ENCODE data around the gene RNF222. TPM values are rescaled to one million over a fixed set of nuclear protein-coding genes. Genes with fewer than 3 reads are reported as not detected.

Gene RNF222
- total and polyA plus RNA-seq, 2 experiments from 2014 or later: 0.07 TPM; not detected in 1

GRCh38 chr17:8383143-8383822, 14.3 kb downstream of the RNF222 start, which contains the start of gene RPL26:
RPL26 (minus strand) TSS chr17:8383193; CDS start chr17:8382310, 883 bp downstream.
- DNase-seq (ENCODE audit: low spot score): peak; percentile 100
- no peaks in the 10 kb centered on the region for H3K27me3 ChIP-seq (ENCODE audit: insufficient read depth)
- H3K9me2 ChIP-seq (ENCODE audit: insufficient read depth): no peaks in the 10 kb centered on the region
- no peak for TF ChIP-seq NANOG (IDR thresholded peaks at IDR 0.05; ENCODE audit: borderline replicate concordance)
- TF ChIP-seq REST (IDR thresholded peaks at IDR 0.05; ENCODE audit: unreplicated experiment): no peak
- TF ChIP-seq JUNB (IDR thresholded peaks at IDR 0.05; ENCODE audit: unreplicated experiment): no peak
- TF ChIP-seq CREB1 (CRISPR knock-in tag; IDR thresholded peaks at IDR 0.05; ENCODE audit: low read depth): peak; percentile 22; the same call in 1 of the 2 replicates
- TF ChIP-seq CTCF (conservative IDR thresholded peaks at IDR 0.05; ENCODE audit: low read depth in 2 of 2): peak; percentile 78 to 88
- TF ChIP-seq ETS1 (IDR thresholded peaks at IDR 0.05): peak; percentile 93
- no peak for TF ChIP-seq ZNF331 (CRISPR knock-in tag; IDR thresholded peaks at IDR 0.05; ENCODE audit: low read depth)
- TF ChIP-seq EZH2phosphoT487 (IDR thresholded peaks at IDR 0.05; ENCODE audit: unreplicated experiment): no peak
- no peak for TF ChIP-seq ZNF462 (CRISPR knock-in tag; IDR thresholded peaks at IDR 0.05)
- no peak for TF ChIP-seq ZNF114 (CRISPR knock-in tag; IDR thresholded peaks at IDR 0.05)
- TF ChIP-seq POLR2AphosphoS5 (IDR thresholded peaks at IDR 0.05; ENCODE audit: low read depth): peak; percentile 98; the same call in 1 of the 2 replicates
- TF ChIP-seq STAT1 (IDR thresholded peaks at IDR 0.05; ENCODE audit: unreplicated experiment): no peak
- TF ChIP-seq EZH2 (IDR thresholded peaks at IDR 0.05; ENCODE audit: low read depth, unreplicated experiment): no peak
- H3F3A ChIP-seq (replicated peaks; ENCODE audit: low read depth): peaks cover 43% of the 10 kb centered on the region
- peaks cover 54% of the 10 kb centered on the region for H3K36me3 Mint-ChIP-seq (ENCODE audit: low read depth)
- peak within 1 kb of the TSS; percentile 100 for H3K4me3 Mint-ChIP-seq
- peaks cover 21% of the 10 kb centered on the region for H3K27me3 Mint-ChIP-seq (ENCODE audit: insufficient read depth, low read depth, poor library complexity)
- peak within 1 kb of the TSS; percentile 93 for H2AFZ ChIP-seq
- peak within 1 kb of the TSS; percentile 85 for H3K4me2 ChIP-seq
- H3K4me1 Mint-ChIP-seq: peaks cover 39% of the 10 kb centered on the region
- peaks cover 39% of the 10 kb centered on the region for H3K36me3 ChIP-seq (ENCODE audit: insufficient read depth)
- H3K4me1 ChIP-seq (ENCODE audit: insufficient read depth): peaks cover 29% of the 10 kb centered on the region
- H3K27ac Mint-ChIP-seq: peak within 1 kb of the TSS; percentile 100
- peaks cover 32% of the 10 kb centered on the region for H4K20me1 ChIP-seq (replicated peaks; ENCODE audit: insufficient read depth)
- H3K4me3 ChIP-seq: peak within 1 kb of the TSS; percentile 93
- peaks cover 3% of the 10 kb centered on the region; the same call in 1 of the 3 replicates for H3K9me3 Mint-ChIP-seq
- peaks cover 46% of the 10 kb centered on the region for H3K79me2 ChIP-seq (replicated peaks; ENCODE audit: insufficient read depth)
- peak within 1 kb of the TSS; percentile 99 for H3K27ac ChIP-seq (ENCODE audit: low read depth)
- ATAC-seq: peak; percentile 88

Measured in GM23338 (cell line).